WTC11 (cell line): ENCODE data around the gene FILIP1L. TPM values are rescaled to one million over a fixed set of nuclear protein-coding genes. Genes with fewer than 3 reads are reported as not detected.

Experiments
- ATAC-seq: fragments of 200-7000 bp; cut with Tn5 transposase; 2 replicates; pipeline ENCODE4 v1.10.0; 2021; ENCODE audit warnings: mild to moderate bottlenecking, moderate library complexity
- CTCF ChIA-PET: fragments of 300-600 bp; sonication (Branson Sonifier 250); formaldehyde crosslinking; loops from one replicate; lab custom pipeline; 2021; ENCODE audit warnings: antibody characterized with exemption; lab: Charles Lee
- POLR2A ChIA-PET: fragments of 350-600 bp; sonication (Branson Sonifier 250); formaldehyde crosslinking; loops from one replicate; lab custom pipeline; 2021; ENCODE audit warnings: antibody characterized with exemption; lab: Charles Lee
- DNase-seq: peaks from one replicate; pipeline ENCODE4 v3.0.0; 2021; ENCODE audit warnings: low spot score
- H3K27ac Mint-ChIP-seq: 2 replicates; pipeline ENCODE4 v1.8.0; 2021; ENCODE audit warnings: mixed read lengths
- H3K27me3 Mint-ChIP-seq: 2 replicates; pipeline ENCODE4 v1.8.0; 2021; ENCODE audit warnings: low read depth, mild to moderate bottlenecking, moderate library complexity, mixed read lengths
- H3K36me3 Mint-ChIP-seq: 2 replicates; pipeline ENCODE4 v1.8.0; 2021; ENCODE audit warnings: mixed read lengths
- H3K4me1 Mint-ChIP-seq: 2 replicates; pipeline ENCODE4 v1.8.0; 2022; ENCODE audit warnings: mixed read lengths
- H3K4me3 Mint-ChIP-seq: 2 replicates; pipeline ENCODE4 v1.8.0; 2021; ENCODE audit warnings: mild to moderate bottlenecking, moderate library complexity, mixed read lengths
- H3K9me3 Mint-ChIP-seq: 2 replicates; pipeline ENCODE4 v1.8.0; 2021; ENCODE audit warnings: mixed read lengths
- ARID4B ChIP-seq: sonication (generic); formaldehyde crosslinking; IDR thresholded peaks from 2 replicates; pipeline ENCODE4 v1.8.0; 2023; ENCODE audit warnings: missing genetic modification reagents, mild to moderate bottlenecking, borderline replicate concordance
- CBFB ChIP-seq: sonication (generic); formaldehyde crosslinking; IDR thresholded peaks from 2 replicates; pipeline ENCODE4 v1.8.1; 2022; ENCODE audit warnings: mild to moderate bottlenecking, low read depth, missing genetic modification reagents
- CREM ChIP-seq: sonication (generic); formaldehyde crosslinking; IDR thresholded peaks from 2 replicates; pipeline ENCODE4 v1.8.1; 2022; ENCODE audit warnings: mild to moderate bottlenecking, missing genetic modification reagents, moderate library complexity
- FOXP1 ChIP-seq: sonication (generic); formaldehyde crosslinking; IDR thresholded peaks from 2 replicates; pipeline ENCODE4 v1.8.0; 2022; ENCODE audit warnings: missing genetic modification reagents, mild to moderate bottlenecking, moderate library complexity, borderline replicate concordance
- HMGA2 ChIP-seq: fragments of 250-450 bp; sonication (Bioruptor Pico); IDR thresholded peaks from 2 replicates; pipeline ENCODE4 v1.4.0; 2021; ENCODE audit warnings: mild to moderate bottlenecking, moderate library complexity
- HMGXB4 ChIP-seq: sonication (generic); formaldehyde crosslinking; IDR thresholded peaks from 2 replicates; pipeline ENCODE4 v1.8.1; 2023; ENCODE audit warnings: mild to moderate bottlenecking, moderate library complexity, missing genetic modification reagents
- NFATC4 ChIP-seq: fragments of 250-450 bp; sonication (Bioruptor Pico); IDR thresholded peaks from 2 replicates; pipeline ENCODE4 v1.9.0; 2021; ENCODE audit warnings: mild to moderate bottlenecking
- NFYB ChIP-seq: sonication (generic); formaldehyde crosslinking; conservative IDR thresholded peaks from 2 replicates; pipeline ENCODE4 v1.8.0; 2022; ENCODE audit warnings: low read depth, missing genetic modification reagents
- TCF7 ChIP-seq: sonication (generic); formaldehyde crosslinking; IDR thresholded peaks from 2 replicates; pipeline ENCODE4 v1.8.0; 2022; ENCODE audit warnings: mild to moderate bottlenecking, low read depth, missing genetic modification reagents, moderate library complexity
- USF2 ChIP-seq: sonication (generic); formaldehyde crosslinking; IDR thresholded peaks from 2 replicates; pipeline ENCODE4 v1.8.1; 2023; ENCODE audit warnings: mild to moderate bottlenecking, missing genetic modification reagents, moderate library complexity
- ZNF317 ChIP-seq: sonication (generic); formaldehyde crosslinking; IDR thresholded peaks from 2 replicates; pipeline ENCODE4 v1.8.1; 2023; ENCODE audit warnings: low read depth, mild to moderate bottlenecking, moderate library complexity, missing genetic modification reagents, borderline replicate concordance
- ZNF396 ChIP-seq: fragments of 250-450 bp; sonication (Bioruptor Pico); IDR thresholded peaks from 2 replicates; pipeline ENCODE4 v1.8.0; 2021; ENCODE audit warnings: mild to moderate bottlenecking, moderate library complexity, borderline replicate concordance
- ZNF416 ChIP-seq: fragments of 250-450 bp; sonication (Bioruptor Pico); IDR thresholded peaks from 2 replicates; pipeline ENCODE4 v1.9.0; 2021; ENCODE audit warnings: mild to moderate bottlenecking, inconsistent platforms
- ZNF425 ChIP-seq: fragments of 250-450 bp; sonication (Bioruptor Pico); conservative IDR thresholded peaks from 2 replicates; pipeline ENCODE4 v1.9.0; 2021; ENCODE audit warnings: mild to moderate bottlenecking
- total RNA-seq: library from RNA; stranded (reverse); gene quantifications from 3 replicates; pipeline ENCODE4 v1.2.3, GENCODE V29; 2021
- TF ChIP-seq, protein P1 (sequence below): sonication (generic); formaldehyde crosslinking; IDR thresholded peaks from 2 replicates; pipeline ENCODE4 v1.8.1; 2023; ENCODE audit warnings: mild to moderate bottlenecking, missing genetic modification reagents

FILIP1L gene
- total RNA-seq, 1 experiment from 2014 or later, result 0.17 TPM

- TF ChIP-seq TCF7 (CRISPR knock-in tag), result no peak
- no peak for TF ChIP-seq NFYB (CRISPR knock-in tag)
- no peak for TF ChIP-seq HMGXB4
- TF ChIP-seq ZNF317, result no peak
- TF ChIP-seq ARID4B (CRISPR knock-in tag), result no peak
- no peak for TF ChIP-seq ZNF425 (CRISPR knock-in tag)
These were observed 180.1 kb downstream of the FILIP1L start (continued) for GRCh38 chr3:99933971-99934750.

DNA sequence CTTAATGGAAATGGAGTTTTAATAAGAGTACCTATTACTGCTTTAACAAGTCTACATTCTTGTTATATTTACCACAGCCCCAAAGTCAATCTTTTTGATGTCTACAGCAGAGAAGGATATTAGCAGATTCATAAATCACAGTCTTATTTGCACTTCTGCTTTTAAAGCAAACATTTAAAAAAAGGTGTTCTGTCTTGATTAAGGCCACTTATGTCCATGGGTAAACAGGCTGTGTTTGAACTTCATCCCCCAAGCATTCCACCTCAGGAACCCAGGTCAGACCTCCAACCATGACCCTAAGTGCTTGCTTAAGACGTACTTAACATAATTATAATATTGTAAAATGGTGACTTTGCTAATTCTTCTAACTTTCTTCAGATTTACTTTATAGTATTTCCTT is 183.2 kb downstream of the FILIP1L start:
- Mint-ChIP-seq H3K9me3 (no peaks in the 10 kb centered on the region), H3K36me3 (no peaks in the 10 kb centered on the region), H3K27me3 (no peaks in the 10 kb centered on the region), H3K4me3 (no peak overlapping the region), H3K4me1 (peaks cover 53% of the 10 kb centered on the region), H3K27ac (peak overlapping the region; percentile 32; the same call in 1 of the 2 replicates)
- TF ChIP-seq FOXP1 (CRISPR knock-in tag) (no peak), ZNF396 (CRISPR knock-in tag) (no peak), NFYB (CRISPR knock-in tag) (no peak), CBFB (CRISPR knock-in tag) (no peak), USF2 (CRISPR knock-in tag) (no peak), HMGA2 (no peak), NFATC4 (CRISPR knock-in tag) (no peak), ZNF416 (no peak), CREM (CRISPR knock-in tag) (no peak)
- TF ChIP-seq, protein P1, sequence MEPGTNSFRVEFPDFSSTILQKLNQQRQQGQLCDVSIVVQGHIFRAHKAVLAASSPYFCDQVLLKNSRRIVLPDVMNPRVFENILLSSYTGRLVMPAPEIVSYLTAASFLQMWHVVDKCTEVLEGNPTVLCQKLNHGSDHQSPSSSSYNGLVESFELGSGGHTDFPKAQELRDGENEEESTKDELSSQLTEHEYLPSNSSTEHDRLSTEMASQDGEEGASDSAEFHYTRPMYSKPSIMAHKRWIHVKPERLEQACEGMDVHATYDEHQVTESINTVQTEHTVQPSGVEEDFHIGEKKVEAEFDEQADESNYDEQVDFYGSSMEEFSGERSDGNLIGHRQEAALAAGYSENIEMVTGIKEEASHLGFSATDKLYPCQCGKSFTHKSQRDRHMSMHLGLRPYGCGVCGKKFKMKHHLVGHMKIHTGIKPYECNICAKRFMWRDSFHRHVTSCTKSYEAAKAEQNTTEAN (CRISPR knock-in tag), result no peak
- no peak for DNase-seq
- ATAC-seq, result no peak
- CTCF ChIA-PET, result no interaction called here
- POLR2A ChIA-PET, result no interaction called here
